DMS79 treated with DMSO at 0.1 percent for 48 hours (cell line): ENCODE results near the gene TSC1.

Experiments
- DNase-seq: peaks from one replicate; lab custom pipeline; 2025; lab: John Stamatoyannopoulos, UW

The TSC1 gene

DNA sequence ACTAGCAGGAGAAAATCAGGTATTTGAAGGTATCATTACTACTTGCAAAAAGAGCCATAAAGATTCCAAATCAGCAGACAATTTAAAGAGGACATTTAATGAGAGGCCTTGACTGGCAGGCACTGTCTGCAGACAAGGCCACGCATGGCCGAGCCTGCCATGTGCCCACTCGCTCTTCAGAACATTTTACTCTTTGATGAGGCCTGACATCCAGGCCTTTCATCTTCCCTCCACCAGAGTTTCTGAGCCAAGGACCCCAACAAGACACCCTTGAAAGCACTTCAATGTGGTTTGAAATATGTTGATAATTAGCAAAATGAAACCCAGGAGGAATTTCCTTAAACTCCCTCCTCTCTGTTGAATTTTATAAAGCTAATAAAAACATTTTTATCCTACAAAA lies 82.8 kb downstream of the TSC1 start:
- peak; percentile 32 for DNase-seq

DNA sequence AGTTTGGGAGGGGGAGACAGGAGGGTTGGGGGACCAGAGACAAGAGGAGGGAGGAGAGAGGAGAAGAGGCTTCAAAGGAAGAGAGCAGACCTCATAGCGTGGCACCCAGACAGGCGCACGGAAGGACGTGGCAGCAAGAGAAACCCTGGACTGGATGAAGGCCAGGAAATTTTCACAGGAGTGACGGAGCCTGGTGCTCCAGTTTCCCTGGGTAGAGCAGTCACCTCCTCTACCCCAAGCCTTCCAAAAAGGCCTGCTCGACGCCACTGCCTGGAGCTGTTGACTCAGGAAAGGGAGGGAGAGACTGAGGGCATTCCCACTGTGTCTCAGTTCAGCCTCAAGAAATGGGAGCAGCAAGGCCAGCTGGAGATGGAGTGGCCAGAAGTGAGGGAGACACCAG lies 85.7 kb downstream of the TSC1 start:
- DNase-seq, result no peak

DNA sequence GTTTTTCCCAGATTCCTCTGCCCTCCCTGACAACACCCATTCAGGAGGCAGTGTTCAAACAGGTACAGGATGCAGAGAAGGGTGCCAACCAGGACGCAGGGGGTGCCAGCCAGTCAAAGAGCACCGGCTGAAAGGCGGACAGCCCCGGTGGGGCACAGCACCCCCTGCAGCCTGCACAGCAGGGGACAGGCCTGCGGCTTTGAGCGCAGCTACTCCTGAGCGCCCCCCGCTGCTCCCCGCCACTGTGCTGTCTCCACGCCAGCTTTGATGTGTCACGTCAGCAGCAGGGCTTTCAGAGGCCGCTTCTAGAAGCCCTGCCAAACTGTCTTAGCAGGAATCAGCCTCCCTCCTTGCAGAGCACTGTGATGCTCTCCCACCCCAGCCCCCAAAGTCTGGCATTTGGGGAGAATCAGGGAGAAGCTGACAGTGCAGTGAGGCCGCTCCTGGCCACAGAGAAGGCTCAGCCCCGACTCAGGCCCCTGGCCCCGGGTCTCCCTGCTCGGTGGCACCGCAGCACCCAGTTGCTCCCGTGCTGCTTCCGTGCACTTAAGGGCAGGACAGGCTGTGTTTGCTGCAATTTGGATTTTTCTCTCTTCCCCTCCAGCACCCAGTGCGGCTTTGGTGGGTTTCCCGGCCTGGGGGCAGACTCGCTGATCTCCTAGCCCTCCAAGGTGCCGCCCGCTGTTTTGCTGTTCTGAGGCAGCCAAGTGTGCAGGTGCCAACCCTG lies 86.6 kb downstream of the TSC1 start:
- peak; percentile 21 for DNase-seq

DNA sequence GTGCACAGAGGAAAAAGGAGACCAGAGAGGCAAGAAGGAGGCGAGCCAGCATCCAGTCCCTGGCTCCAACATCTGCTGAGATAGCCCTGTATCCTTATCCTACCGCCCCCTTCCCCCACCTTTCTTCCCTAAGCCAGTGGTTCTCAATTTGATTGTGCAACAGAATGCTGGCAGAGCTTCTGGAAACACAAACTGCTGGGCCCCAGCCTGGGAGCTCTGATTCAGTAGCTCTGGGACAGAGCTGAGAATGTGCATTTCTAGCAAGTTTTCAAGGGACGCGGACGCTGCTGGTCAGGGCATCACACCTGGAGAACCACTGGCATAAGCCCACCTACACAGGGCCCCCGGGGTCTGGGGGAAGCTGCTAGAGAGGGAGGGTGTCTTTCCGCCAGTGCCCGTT lies 87.4 kb downstream of the TSC1 start:
- DNase-seq, result no peak

DNA sequence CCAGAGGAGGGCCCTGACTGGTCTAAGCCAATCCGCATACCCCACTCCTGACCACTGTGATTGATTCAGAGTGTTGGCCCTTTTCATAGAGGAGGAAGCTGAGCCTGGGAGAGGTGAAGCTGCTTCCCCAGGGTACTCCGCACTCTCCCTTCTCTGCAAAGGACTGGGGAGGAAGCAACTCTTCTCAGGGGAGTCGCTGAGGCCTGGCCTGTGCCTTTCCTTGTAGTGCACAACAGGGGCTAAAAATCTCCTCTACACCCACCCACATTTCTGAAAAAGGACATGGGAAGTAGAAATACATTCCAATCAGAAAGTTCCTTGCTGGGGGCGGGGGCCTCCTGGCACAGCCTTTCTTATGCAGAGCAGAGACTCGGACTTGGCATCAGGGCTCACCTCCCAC lies 88.5 kb downstream of the TSC1 start:
- no peak for DNase-seq

DNA sequence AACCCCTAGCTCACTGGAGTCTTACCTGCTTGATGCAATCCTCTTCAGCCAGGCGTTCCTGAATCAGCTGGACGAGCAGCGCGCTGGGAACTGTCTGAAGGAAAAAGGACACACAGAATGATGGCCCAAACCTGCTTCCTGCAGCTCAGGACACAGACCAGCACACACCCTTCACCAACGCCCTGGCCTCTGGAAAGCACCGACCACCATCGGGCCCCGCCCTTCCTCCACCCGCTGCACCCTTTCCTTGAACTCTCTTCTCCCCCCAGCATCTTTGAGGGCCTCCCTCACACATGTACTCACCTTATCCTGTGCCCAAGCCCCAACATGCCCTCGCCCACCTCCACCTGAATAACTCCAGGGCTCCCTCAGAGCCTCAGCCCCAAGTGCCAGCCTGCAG lies 89.6 kb downstream of the TSC1 start:
- DNase-seq, result no peak

DNA sequence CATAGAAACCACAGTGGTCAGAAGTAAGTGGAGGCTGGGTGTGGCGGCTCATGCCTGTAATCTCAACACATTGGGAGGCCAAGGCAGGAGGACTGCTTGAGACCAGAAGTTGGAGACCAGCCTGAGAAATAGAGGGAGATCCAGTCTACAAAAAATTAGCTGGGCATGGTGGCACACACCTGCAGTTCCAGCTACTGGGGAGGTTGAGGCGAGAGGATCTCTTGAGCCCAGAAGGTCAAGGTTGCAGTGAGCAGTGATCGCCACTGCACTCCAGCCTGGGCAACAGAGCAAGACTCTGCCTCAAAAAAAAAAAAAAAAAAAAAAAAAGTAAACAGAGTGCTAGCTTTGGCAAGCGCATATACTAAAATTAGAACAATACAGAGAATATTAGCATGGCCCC lies 90.9 kb downstream of the TSC1 start:
- DNase-seq, result no peak

DNA sequence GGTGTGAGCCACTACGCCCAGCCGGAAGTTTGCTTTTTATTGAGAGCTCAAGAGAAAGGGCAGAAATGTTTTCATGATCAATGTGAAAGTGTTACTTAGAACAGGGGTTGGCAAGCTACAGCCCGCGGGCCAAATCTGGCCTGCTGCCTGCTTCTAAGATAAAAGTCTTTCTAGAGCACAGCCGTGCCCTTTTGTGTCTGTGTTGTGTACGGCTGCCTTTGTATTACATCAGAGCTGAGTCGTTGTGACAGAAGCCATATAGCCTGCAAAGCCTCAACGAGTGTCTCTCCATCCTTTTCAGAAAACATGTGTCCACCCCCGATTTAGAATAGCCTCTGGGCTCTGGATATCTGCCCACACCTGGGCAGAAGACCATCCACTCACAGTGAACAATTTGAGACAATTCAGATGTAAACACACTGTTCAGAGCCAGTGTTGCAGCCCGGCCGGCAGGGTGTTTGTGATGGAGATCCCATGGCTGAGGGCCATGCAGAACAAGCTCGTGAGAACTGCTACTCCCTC lies 95.2 kb downstream of the TSC1 start:
- DNase-seq, result no peak

DNA sequence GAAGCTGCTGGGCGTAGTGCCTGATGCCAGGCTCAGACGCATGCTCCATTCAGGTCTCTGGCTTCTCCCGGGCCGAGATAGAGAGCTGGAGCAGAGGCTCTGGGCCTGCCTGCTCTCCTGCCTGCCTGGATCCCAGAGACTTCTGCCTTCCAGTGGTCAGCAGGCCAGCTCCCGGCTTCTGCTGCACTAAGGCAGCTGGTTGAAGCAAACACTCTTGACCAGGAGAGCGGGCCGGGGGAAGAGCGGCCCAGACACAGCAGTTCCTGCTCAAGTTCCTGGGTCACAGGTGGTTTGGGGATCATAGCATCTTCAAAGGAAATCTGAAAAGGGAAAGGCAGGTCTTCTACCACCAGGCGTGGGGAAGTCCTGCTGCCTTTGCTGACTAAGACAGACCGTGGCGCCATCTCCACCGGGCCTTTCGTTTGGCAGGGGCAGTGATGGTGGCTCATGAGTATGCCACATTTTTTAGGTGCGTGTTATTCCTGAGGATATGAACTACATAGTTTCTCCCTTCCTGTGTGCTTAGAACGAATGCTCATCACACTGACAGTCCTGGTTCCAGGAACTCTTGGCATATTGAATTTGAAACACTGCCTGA lies 97.4 kb downstream of the TSC1 start:
- DNase-seq, result no peak

DNA sequence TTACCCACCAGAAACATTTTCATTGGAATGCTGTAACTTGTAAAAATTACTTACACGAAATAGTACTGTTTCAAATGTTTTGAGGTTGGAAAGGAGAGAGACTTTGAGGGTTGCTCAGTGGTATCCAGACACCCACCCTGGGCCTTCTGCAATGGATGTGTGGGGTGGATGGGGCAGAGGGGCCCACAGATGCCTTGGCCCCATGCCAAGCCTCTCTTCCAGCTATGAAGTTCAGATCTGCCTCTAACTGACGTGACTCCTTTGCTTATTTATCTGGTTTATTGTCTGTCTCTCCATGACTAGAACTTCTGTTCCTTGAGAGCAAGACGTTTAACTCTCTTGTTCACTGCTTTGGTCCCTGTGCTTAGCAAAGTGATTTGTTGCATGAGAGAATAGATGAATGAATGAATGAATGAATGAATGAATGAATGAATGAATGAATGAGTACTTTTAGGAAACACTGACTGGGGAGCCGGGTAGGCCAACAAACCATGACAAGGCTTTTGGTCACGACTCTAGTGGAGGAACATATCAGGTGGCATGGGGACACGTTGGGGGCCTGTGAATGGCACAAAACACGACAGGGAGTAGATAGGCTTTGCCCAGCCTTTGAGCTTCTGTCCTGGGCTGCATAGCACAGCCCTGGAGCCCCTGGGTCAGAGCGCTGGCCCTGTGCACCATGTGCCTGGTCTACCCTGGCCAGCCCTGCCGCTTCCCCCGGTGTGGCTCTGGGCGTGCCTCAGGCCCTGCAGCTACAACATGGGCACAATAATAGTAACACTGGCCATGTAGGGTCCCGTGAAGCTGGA lies 98.1 kb downstream of the TSC1 start:
- no peak for DNase-seq

DNA sequence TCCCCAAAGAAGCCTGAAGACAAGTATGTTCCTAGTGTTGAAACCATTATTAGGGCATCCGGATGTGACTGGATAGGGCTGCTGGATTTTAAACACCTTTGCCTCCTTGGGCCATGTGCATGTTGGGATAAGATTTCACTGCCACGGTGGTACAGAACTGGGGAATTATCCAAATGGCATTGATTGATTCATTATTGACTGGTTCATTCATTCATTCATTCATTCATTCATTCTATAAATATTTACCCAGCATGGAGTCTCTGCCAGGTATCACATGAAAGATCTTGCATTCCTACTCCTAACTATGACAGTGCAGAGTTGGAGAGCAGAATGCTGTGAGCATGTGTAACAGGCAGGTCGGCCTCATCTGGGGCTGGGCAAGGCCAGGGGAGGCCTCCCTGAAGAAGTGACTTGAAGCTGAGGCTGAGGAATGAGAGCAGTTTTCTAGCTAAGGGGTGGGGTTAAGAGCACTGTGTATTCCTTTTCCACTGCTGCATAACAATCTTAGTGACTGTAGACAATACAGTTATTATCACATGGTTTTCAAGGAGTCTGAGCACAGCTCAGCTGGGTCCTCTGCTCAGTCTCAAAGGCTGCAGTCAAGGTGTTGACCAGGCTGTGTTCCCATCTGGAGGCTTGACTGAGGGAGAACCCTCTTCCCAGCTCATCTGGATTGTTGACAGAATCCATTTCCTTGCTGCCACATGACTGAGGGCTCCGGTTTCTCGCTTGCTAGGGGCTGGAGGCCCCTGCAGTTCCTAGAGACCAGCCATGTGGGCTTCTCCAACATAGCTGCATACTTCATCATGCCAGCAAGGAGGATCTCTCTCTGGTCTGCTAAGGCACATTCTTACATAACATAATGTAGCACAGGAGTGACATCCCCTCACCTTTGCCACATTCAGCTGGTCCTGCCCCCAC lies 102.0 kb downstream of the TSC1 start:
- DNase-seq, result no peak
